Kidney (tissue), 14 donors: Measurements from ENCODE around the gene GPR37L1. TPM values are rescaled to one million over a fixed set of nuclear protein-coding genes. Genes with fewer than 3 reads are reported as not detected.
A peak's percentile ranks its signal among the peaks of the same experiment; 100 is the strongest.
"Not testable (repeated sequence)": the region's sequence is repeated elsewhere in the genome, so short reads cannot be mapped to it uniquely, and the experiment has no call there.

Experiments used
- DNase-seq, 5 donors: peaks; one replicate each; pipeline ENCODE4 v3.0.0-alpha.2; 2013 to 2020
- FAIRE-seq: peaks from 2 replicates; lab custom pipeline; 2012; peaks lifted over from hg19 to GRCh38; lab: Jason Lieb, UNC
- H3K27ac ChIP-seq, 2 donors: one replicate each; pipeline ENCODE4 v1.7.0; 2013; ENCODE audit warnings: low read depth in 2 of 2, low read length in 2 of 2, inconsistent platforms in 1 of 2
- H3K27me3 ChIP-seq: one replicate; pipeline ENCODE4 v1.7.1; 2013; ENCODE audit warnings: low read length, inconsistent platforms; ENCODE audit not compliant: control insufficient read depth, insufficient read depth
- H3K36me3 ChIP-seq, 3 donors: one replicate each; pipeline versions ENCODE4 v1.7.0 to v1.7.1; 2013; ENCODE audit warnings: low read length in 3 of 3, control low read depth in 1 of 3, inconsistent platforms in 1 of 3; ENCODE audit not compliant: insufficient read depth in 3 of 3, control insufficient read depth in 2 of 3
- H3K4me1 ChIP-seq, 3 donors: one replicate each; pipeline versions ENCODE4 v1.7.0 to v1.7.1; 2013; ENCODE audit warnings: low read length in 3 of 3, inconsistent platforms in 1 of 3, low read depth in 1 of 3; ENCODE audit not compliant: control insufficient read depth in 2 of 3, insufficient read depth in 2 of 3
- H3K4me3 ChIP-seq, 3 donors: one replicate each; pipeline versions ENCODE4 v1.7.0 to v1.8.1; 2013; ENCODE audit warnings: low read length in 3 of 3, control low read depth in 1 of 3, inconsistent platforms in 1 of 3
- H3K9ac ChIP-seq, 3 donors: one replicate each; pipeline versions ENCODE4 v1.7.0 to v1.7.1; 2013; ENCODE audit warnings: low read length in 3 of 3, control low read depth in 1 of 3, inconsistent platforms in 1 of 3
- H3K9me3 ChIP-seq, 3 donors: one replicate each; pipeline versions ENCODE4 v1.7.0 to v1.7.1; 2013; ENCODE audit warnings: low read length in 3 of 3, control low read depth in 1 of 3, inconsistent platforms in 1 of 3; ENCODE audit not compliant: control insufficient read depth in 2 of 3, insufficient read depth in 1 of 3
- intact Hi-C: fragments of 100-400 bp; cut with DNase I; formaldehyde crosslinking; loops from one replicate; pipeline ENCODE4 v1.11.1; 2022
- polyA plus RNA-seq: library from polyadenylated mRNA; stranded (reverse); fragments of 350-450 nt; fragmentation: Illumina TruSeq; extraction: RNeasy Lipid Tissue Mini Kit (QIAGEN cat#74804); gene quantifications from one replicate; pipeline ENCODE4 v1.2.3, GENCODE V29; 2014; ENCODE audit warnings: low read depth, low replicate concordance; ENCODE audit not compliant: insufficient read depth
- total RNA-seq: library from RNA; stranded (reverse); fragmentation: NEBNext Ultra II Directional; extraction: Animal tissue kit (Norgen Biotek cat#: 25700); gene quantifications from one replicate; pipeline ENCODE4 v1.2.1, GENCODE V29; 2021
- TF ChIP-seq, protein P1 (sequence below): IDR thresholded peaks from 3 replicates; pipeline ENCODE4 v1.5.1; 2012; ENCODE audit warnings: mild to moderate bottlenecking, moderate library complexity, borderline replicate concordance; ENCODE audit not compliant: insufficient read depth; ENCODE audit errors: extremely low read depth
- donor health status: control.
- donor health status: control.
- donor health status: control.
- donor health status: control.
- donor health status: control.
- donor health status: DM: yes; HTN: yes; CAD: no.
- donor health status: Normal renal cell carcinoma (clear cell type).

Gene GPR37L1
- total and polyA plus RNA-seq, 2 donors from 2014 or later, result 0.13 TPM; not detected in 1

GRCh38 chr1:202165942-202166843 is 43.5 kb downstream of the GPR37L1 start:
- no peak overlapping the region for H3K4me3 ChIP-seq
- peaks cover 0 to 17% (median 3%) of the 10 kb centered on the region in 3 donors for H3K4me1 ChIP-seq
- H3K27ac ChIP-seq, result no peak overlapping the region
- H3K9me3 ChIP-seq, result no peaks in the 10 kb centered on the region
- FAIRE-seq, result no peak
- no peaks in the 10 kb centered on the region for H3K36me3 ChIP-seq
- intact Hi-C loops, result no loop called here
- DNase-seq, result peak in 1 of 5 donors; percentile 64
- H3K9ac ChIP-seq, result no peak overlapping the region
- TF ChIP-seq, protein P1, sequence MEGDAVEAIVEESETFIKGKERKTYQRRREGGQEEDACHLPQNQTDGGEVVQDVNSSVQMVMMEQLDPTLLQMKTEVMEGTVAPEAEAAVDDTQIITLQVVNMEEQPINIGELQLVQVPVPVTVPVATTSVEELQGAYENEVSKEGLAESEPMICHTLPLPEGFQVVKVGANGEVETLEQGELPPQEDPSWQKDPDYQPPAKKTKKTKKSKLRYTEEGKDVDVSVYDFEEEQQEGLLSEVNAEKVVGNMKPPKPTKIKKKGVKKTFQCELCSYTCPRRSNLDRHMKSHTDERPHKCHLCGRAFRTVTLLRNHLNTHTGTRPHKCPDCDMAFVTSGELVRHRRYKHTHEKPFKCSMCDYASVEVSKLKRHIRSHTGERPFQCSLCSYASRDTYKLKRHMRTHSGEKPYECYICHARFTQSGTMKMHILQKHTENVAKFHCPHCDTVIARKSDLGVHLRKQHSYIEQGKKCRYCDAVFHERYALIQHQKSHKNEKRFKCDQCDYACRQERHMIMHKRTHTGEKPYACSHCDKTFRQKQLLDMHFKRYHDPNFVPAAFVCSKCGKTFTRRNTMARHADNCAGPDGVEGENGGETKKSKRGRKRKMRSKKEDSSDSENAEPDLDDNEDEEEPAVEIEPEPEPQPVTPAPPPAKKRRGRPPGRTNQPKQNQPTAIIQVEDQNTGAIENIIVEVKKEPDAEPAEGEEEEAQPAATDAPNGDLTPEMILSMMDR, result no peak
- H3K27me3 ChIP-seq, result no peaks in the 10 kb centered on the region

DNA sequence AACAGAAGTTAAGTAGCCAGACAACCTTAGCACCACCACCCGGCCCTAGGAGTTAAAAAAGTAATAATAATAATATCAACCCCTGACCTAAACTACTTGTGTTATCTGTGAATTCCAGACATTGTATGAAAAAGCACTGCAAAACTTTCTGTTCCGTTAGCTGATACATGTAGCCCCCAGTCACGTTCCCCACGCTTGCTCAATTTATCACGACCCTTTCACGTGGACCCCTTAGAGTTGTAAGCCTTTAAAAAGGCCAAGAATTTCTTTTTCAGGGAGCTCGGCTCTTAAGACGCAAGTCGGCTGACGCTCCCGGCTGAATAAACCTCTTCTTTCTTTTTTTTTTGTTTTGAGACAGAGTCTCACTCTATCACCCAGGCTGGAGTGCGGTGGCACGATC is 44.3 kb downstream of the GPR37L1 start:
- FAIRE-seq, H3K9me3 ChIP-seq, H3K4me3 ChIP-seq, H3K27me3 ChIP-seq, H3K9ac ChIP-seq, H3K27ac ChIP-seq, intact Hi-C loops, H3K36me3 ChIP-seq, DNase-seq: not testable (repeated sequence)
- peaks cover 0 to 17% (median 3%) of the 10 kb centered on the region in 3 donors for H3K4me1 ChIP-seq

DNA sequence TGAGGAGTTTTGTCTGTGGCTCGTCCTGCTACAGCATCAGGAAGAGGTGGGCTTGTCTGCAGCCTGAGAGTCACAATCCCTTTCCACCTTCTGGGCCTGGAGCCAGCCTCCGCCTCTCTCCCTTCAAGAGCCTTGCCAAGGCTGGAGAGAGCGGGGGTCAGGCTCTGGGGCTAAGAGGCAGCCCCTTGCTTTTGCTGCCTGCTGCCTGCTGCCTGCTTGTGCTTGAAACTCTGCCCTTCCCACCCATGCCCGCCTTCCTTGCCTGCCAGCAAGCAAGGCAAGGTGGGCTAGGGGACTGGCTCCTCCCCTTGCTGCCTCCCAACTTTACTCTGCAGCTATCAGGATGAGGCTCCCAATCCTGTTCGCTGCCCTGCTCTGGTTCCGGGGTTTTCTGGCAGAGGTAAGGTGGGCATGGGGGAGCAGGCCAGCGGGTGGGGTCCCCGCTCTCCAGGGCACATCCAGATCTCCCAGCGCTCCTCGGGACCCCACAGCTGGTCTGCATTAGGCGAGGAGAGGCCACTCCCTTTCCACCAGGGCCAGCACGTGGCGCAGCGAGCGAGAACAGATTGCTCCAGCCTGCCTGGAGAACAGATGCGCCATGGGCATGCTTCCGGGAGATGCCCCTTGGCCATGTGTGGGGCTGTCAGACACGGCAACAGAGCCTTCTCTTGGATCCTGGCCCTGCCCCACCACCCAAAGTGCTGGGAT is 45.1 kb downstream of the GPR37L1 start:
- no peak overlapping the region for H3K4me3 ChIP-seq
- no peaks in the 10 kb centered on the region for H3K27me3 ChIP-seq
- no peaks in the 10 kb centered on the region for H3K36me3 ChIP-seq
- FAIRE-seq (no peak), DNase-seq (peak in 1 of 5 donors; percentile 58)
- no peak overlapping the region for H3K9ac ChIP-seq
- peaks cover 0 to 13% (median under 1%) of the 10 kb centered on the region in 3 donors for H3K4me1 ChIP-seq
- no peaks in the 10 kb centered on the region for H3K9me3 ChIP-seq
- H3K27ac ChIP-seq, result no peak overlapping the region
- intact Hi-C loops, result no loop called here
- TF ChIP-seq, protein P1, result no peak

- peaks cover 0 to 6% (median 0%) of the 10 kb centered on the region in 3 donors for H3K4me1 ChIP-seq
- no peak for DNase-seq
- H3K9me3 ChIP-seq, result no peaks in the 10 kb centered on the region
- no peaks in the 10 kb centered on the region for H3K27me3 ChIP-seq
- no peak overlapping the region for H3K27ac ChIP-seq
- no peak overlapping the region for H3K4me3 ChIP-seq
- intact Hi-C loops, result no loop called here
- FAIRE-seq, result no peak
- H3K36me3 ChIP-seq, result no peaks in the 10 kb centered on the region
- no peak overlapping the region for H3K9ac ChIP-seq
- TF ChIP-seq, protein P1, result no peak
Measured at GRCh38 chr1:202168861-202169260, 46.1 kb downstream of the GPR37L1 start.
